H9 (cell line): ENCODE data around the gene SNPH. TPM values are rescaled to one million over a fixed set of nuclear protein-coding genes. Genes with fewer than 3 reads are reported as not detected.

Source experiments
- DNase-seq: peaks from one replicate; pipeline ENCODE4 v3.0.0-alpha.2; 2017
- H2AFZ ChIP-seq: one replicate; pipeline ENCODE4 v1.6.1; 2013; ENCODE audit warnings: mild to moderate bottlenecking, low read length, control low read depth, moderate library complexity
- H2AK5ac ChIP-seq: 2 replicates; pipeline ENCODE4 v1.6.1; 2013; ENCODE audit warnings: low read length, control low read depth, mixed read lengths; ENCODE audit not compliant: insufficient read length
- H2BK120ac ChIP-seq: one replicate; pipeline ENCODE4 v1.6.1; 2013; ENCODE audit warnings: low read depth, mild to moderate bottlenecking, low read length, control low read depth, inconsistent platforms; ENCODE audit not compliant: poor library complexity, severe bottlenecking
- H2BK12ac ChIP-seq: 2 replicates; pipeline ENCODE4 v1.6.1; 2013; ENCODE audit warnings: low read length, control low read depth, mixed read lengths, low read depth; ENCODE audit not compliant: insufficient read length
- H2BK15ac ChIP-seq: 2 replicates; pipeline ENCODE4 v1.6.1; 2013; ENCODE audit warnings: low read depth, low read length, control low read depth
- H2BK20ac ChIP-seq: one replicate; pipeline ENCODE4 v1.6.1; 2013; ENCODE audit warnings: low read depth, mild to moderate bottlenecking, low read length, control low read depth, inconsistent platforms; ENCODE audit not compliant: poor library complexity, severe bottlenecking
- H2BK5ac ChIP-seq: 2 replicates; pipeline ENCODE4 v1.6.1; 2013; ENCODE audit warnings: low read length, control low read depth, mixed read lengths; ENCODE audit not compliant: insufficient read length
- H3K14ac ChIP-seq: 2 replicates; pipeline ENCODE4 v1.6.1; 2013; ENCODE audit warnings: low read length, control low read depth; ENCODE audit not compliant: insufficient read depth
- H3K18ac ChIP-seq: 2 replicates; pipeline ENCODE4 v1.6.1; 2013; ENCODE audit warnings: low read depth, mild to moderate bottlenecking, mixed read lengths, low read length, control low read depth; ENCODE audit not compliant: insufficient read length
- H3K23ac ChIP-seq: 2 replicates; pipeline ENCODE4 v1.6.1; 2013; ENCODE audit warnings: low read length, control low read depth, mixed read lengths, low read depth; ENCODE audit not compliant: insufficient read length
- H3K23me2 ChIP-seq: 2 replicates; pipeline ENCODE4 v1.6.1; 2013; ENCODE audit warnings: low read depth, mild to moderate bottlenecking, mixed read lengths, low read length, control low read depth; ENCODE audit not compliant: insufficient read length, poor library complexity, severe bottlenecking
- H3K27ac ChIP-seq: 2 replicates; pipeline ENCODE4 v1.5.1; 2013; ENCODE audit warnings: low read length, control low read depth, mixed read lengths, low read depth; ENCODE audit not compliant: insufficient read length
- H3K27me3 ChIP-seq: 2 replicates; pipeline ENCODE4 v1.6.1; 2013; ENCODE audit warnings: low read length, control low read depth, inconsistent platforms; ENCODE audit not compliant: insufficient read depth
- H3K4ac ChIP-seq: 2 replicates; pipeline ENCODE4 v1.6.1; 2013; ENCODE audit warnings: low read depth, mild to moderate bottlenecking, control low read depth, inconsistent platforms, low read length, moderate library complexity
- H3K4me1 ChIP-seq: 2 replicates; pipeline ENCODE4 v1.6.1; 2013; ENCODE audit warnings: low read length, control low read depth, inconsistent platforms; ENCODE audit not compliant: insufficient read depth
- H3K4me2 ChIP-seq: 2 replicates; pipeline ENCODE4 v1.6.1; 2013; ENCODE audit warnings: low read length, control low read depth, mixed read lengths; ENCODE audit not compliant: insufficient read length, insufficient read depth
- H3K56ac ChIP-seq: 2 replicates; pipeline ENCODE4 v1.6.1; 2013; ENCODE audit warnings: low read depth, mild to moderate bottlenecking, mixed read lengths, low read length, control low read depth; ENCODE audit not compliant: insufficient read length
- H3K79me1 ChIP-seq: 2 replicates; pipeline ENCODE4 v1.6.1; 2013; ENCODE audit warnings: low read depth, mild to moderate bottlenecking, moderate library complexity, low read length, control low read depth, inconsistent platforms; ENCODE audit not compliant: insufficient read depth, poor library complexity, severe bottlenecking
- H3K79me2 ChIP-seq: 2 replicates; pipeline ENCODE4 v1.6.1; 2013; ENCODE audit warnings: low read length, control low read depth, inconsistent platforms; ENCODE audit not compliant: insufficient read depth
- H3K9ac ChIP-seq: 2 replicates; pipeline ENCODE4 v1.6.1; 2013; ENCODE audit warnings: low read length, control low read depth, mixed read lengths; ENCODE audit not compliant: insufficient read length; ENCODE audit errors: extremely low read depth
- H3K9me3 ChIP-seq: one replicate; pipeline ENCODE4 v1.6.1; 2013; ENCODE audit warnings: low read depth, low read length, inconsistent platforms; ENCODE audit not compliant: control insufficient read depth
- H3T11ph ChIP-seq: one replicate; pipeline ENCODE4 v1.6.1; 2013; ENCODE audit warnings: mild to moderate bottlenecking, low read length, control low read depth, inconsistent platforms
- H4K20me1 ChIP-seq: one replicate; pipeline ENCODE4 v1.6.1; 2013; ENCODE audit not compliant: control insufficient read depth, insufficient read length, insufficient read depth
- H4K5ac ChIP-seq: 2 replicates; pipeline ENCODE4 v1.6.1; 2013; ENCODE audit warnings: low read depth, mild to moderate bottlenecking, mixed read lengths, low read length, control low read depth; ENCODE audit not compliant: insufficient read length
- H4K8ac ChIP-seq: replicated peaks from 2 replicates; pipeline ENCODE4 v1.6.1; 2013; ENCODE audit warnings: low read length, control low read depth, mixed read lengths, low read depth; ENCODE audit not compliant: insufficient read length
- H4K91ac ChIP-seq: 2 replicates; pipeline ENCODE4 v1.6.1; 2013; ENCODE audit warnings: low read depth, mild to moderate bottlenecking, moderate library complexity, mixed read lengths, low read length, control low read depth; ENCODE audit not compliant: insufficient read length
- H3K27ac Mint-ChIP-seq, 3 experiments: 2 replicates in 2 of 3; 3 replicates in 1 of 3; pipeline ENCODE4 v1.8.0; 2020 to 2021; ENCODE audit warnings: mixed read lengths in 3 of 3, mild to moderate bottlenecking in 1 of 3, moderate library complexity in 1 of 3
- H3K27me3 Mint-ChIP-seq: 2 replicates; pipeline ENCODE4 v1.8.0; 2021; ENCODE audit warnings: low read depth, mild to moderate bottlenecking, moderate library complexity, mixed read lengths
- H3K36me3 Mint-ChIP-seq, 3 experiments: 2 replicates in 2 of 3; 3 replicates in 1 of 3; pipeline ENCODE4 v1.8.0; 2020 to 2021; ENCODE audit warnings: low read depth in 3 of 3, mixed read lengths in 3 of 3; ENCODE audit not compliant: insufficient read depth in 1 of 3
- H3K4me1 Mint-ChIP-seq, 2 experiments: 2 replicates each; pipeline ENCODE4 v1.8.0; 2020; ENCODE audit warnings: mixed read lengths in 2 of 2
- H3K4me3 Mint-ChIP-seq, 2 experiments: 2 replicates in 1 of 2; 3 replicates in 1 of 2; pipeline ENCODE4 v1.8.0; 2020 to 2021; ENCODE audit warnings: mild to moderate bottlenecking in 2 of 2, mixed read lengths in 2 of 2, moderate library complexity in 1 of 2
- H3K9me3 Mint-ChIP-seq, 2 experiments: 2 replicates in 1 of 2; 3 replicates in 1 of 2; pipeline ENCODE4 v1.8.0; 2020; ENCODE audit warnings: mild to moderate bottlenecking in 2 of 2, mixed read lengths in 2 of 2, moderate library complexity in 1 of 2
- WGBS: extraction: QIAGEN DNeasy Blood & Tissue Kit; methylation state at CpG from one replicate; pipeline ENCODE4 v1.1.7; 2013; ENCODE audit warnings: missing lambda C conversion rate, low lambda C conversion rate, mixed read lengths; ENCODE audit not compliant: insufficient read length; ENCODE audit errors: extremely low coverage; 5-methylcytosine and 5-hydroxymethylcytosine counted together
- total RNA-seq: library from RNA; stranded (reverse); gene quantifications from 2 replicates; pipeline ENCODE4 v1.2.1, GENCODE V29; 2021
- TF ChIP-seq, protein P1 (sequence below): fragments of 200-600 bp; sonication (generic); conservative IDR thresholded peaks from 3 replicates; pipeline ENCODE4 v1.8.0; 2021; ENCODE audit warnings: antibody characterized with exemption, mild to moderate bottlenecking

Gene SNPH
- total RNA-seq, 1 experiment from 2014 or later: 1.8 TPM

GRCh38 chr20:1245578-1245977, 20.5 kb upstream of the SNPH start:
- H3K4me3 Mint-ChIP-seq: no peak overlapping the region
- Histone ChIP-seq H2BK20ac (no peak overlapping the region), H2BK15ac (no peak overlapping the region), H3K9me3 (no peaks in the 10 kb centered on the region), H3K27ac (no peak overlapping the region), H3K23me2 (no peaks in the 10 kb centered on the region), H4K8ac (no peak overlapping the region), H3K4me1 (no peaks in the 10 kb centered on the region), H3K4me2 (no peak overlapping the region), H2AFZ (no peak overlapping the region), H2BK12ac (no peak overlapping the region), H3K14ac (no peak overlapping the region), H3K18ac (no peak overlapping the region), H3K79me1 (no peaks in the 10 kb centered on the region), H2AK5ac (no peak overlapping the region), H2BK120ac (no peak overlapping the region), H3K56ac (no peak overlapping the region), H3T11ph (no peak overlapping the region), H3K23ac (no peak overlapping the region), H3K27me3 (no peaks in the 10 kb centered on the region), H3K4ac (no peak overlapping the region), H4K20me1 (no peaks in the 10 kb centered on the region), H3K9ac (no peak overlapping the region), H3K79me2 (no peaks in the 10 kb centered on the region), H2BK5ac (no peak overlapping the region), H4K91ac (no peak overlapping the region), H4K5ac (no peak overlapping the region)
- H3K4me1 Mint-ChIP-seq: peaks cover 0 to 5% of the 10 kb centered on the region in 2 experiments; a peak in 3 of 4 replicates
- no peaks in the 10 kb centered on the region for H3K36me3 Mint-ChIP-seq
- peaks cover 2 to 3% of the 10 kb centered on the region in 2 experiments; a peak in 3 of 5 replicates for H3K9me3 Mint-ChIP-seq
- no peak for DNase-seq
- WGBS: no CpG with 5 or more reads among the region's 2 CpGs
- no peak overlapping the region for H3K27ac Mint-ChIP-seq
- peaks cover 10% of the 10 kb centered on the region for H3K27me3 Mint-ChIP-seq
- TF ChIP-seq, protein P1, sequence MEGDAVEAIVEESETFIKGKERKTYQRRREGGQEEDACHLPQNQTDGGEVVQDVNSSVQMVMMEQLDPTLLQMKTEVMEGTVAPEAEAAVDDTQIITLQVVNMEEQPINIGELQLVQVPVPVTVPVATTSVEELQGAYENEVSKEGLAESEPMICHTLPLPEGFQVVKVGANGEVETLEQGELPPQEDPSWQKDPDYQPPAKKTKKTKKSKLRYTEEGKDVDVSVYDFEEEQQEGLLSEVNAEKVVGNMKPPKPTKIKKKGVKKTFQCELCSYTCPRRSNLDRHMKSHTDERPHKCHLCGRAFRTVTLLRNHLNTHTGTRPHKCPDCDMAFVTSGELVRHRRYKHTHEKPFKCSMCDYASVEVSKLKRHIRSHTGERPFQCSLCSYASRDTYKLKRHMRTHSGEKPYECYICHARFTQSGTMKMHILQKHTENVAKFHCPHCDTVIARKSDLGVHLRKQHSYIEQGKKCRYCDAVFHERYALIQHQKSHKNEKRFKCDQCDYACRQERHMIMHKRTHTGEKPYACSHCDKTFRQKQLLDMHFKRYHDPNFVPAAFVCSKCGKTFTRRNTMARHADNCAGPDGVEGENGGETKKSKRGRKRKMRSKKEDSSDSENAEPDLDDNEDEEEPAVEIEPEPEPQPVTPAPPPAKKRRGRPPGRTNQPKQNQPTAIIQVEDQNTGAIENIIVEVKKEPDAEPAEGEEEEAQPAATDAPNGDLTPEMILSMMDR: no peak
